Neural cell (in vitro differentiated cells): Measurements from ENCODE around the gene LRRC18. TPM values are rescaled to one million over a fixed set of nuclear protein-coding genes. Genes with fewer than 3 reads are reported as not detected.

Source experiments
- H2AFZ ChIP-seq: fragments of 200-600, 300-800 bp; sonication (generic), shearing (Covaris generic); 2 replicates; pipeline ENCODE4 v1.6.0; 2014; ENCODE audit warnings: low read depth, mild to moderate bottlenecking, antibody characterized with exemption, low read length, moderate library complexity
- H3F3A ChIP-seq: fragments of 200-600 bp; shearing (Covaris generic); 2 replicates; pipeline ENCODE4 v1.6.1; 2016; ENCODE audit warnings: mild to moderate bottlenecking, moderate library complexity, mixed read lengths, antibody characterized with exemption, low read length; ENCODE audit not compliant: insufficient read depth, poor library complexity, severe bottlenecking
- H3K27ac ChIP-seq: fragments of 200-600, 300-800 bp; sonication (generic), shearing (Covaris generic); 2 replicates; pipeline ENCODE4 v1.5.1; 2014; ENCODE audit warnings: mild to moderate bottlenecking, low read length, moderate library complexity
- H3K27me3 ChIP-seq: fragments of 300-800, 200-600 bp; sonication (generic), shearing (Covaris generic); 2 replicates; pipeline ENCODE4 v1.6.0; 2014; ENCODE audit warnings: mild to moderate bottlenecking, low read depth, low read length, moderate library complexity; ENCODE audit not compliant: insufficient read depth
- H3K36me3 ChIP-seq: fragments of 300-800, 200-600 bp; sonication (generic), shearing (Covaris generic); 2 replicates; pipeline ENCODE4 v1.5.1; 2014; ENCODE audit warnings: mild to moderate bottlenecking, antibody characterized with exemption, low read length, moderate library complexity; ENCODE audit not compliant: insufficient read depth
- H3K4me2 ChIP-seq: fragments of 300-800, 200-600 bp; sonication (generic), shearing (Covaris generic); 2 replicates; pipeline ENCODE4 v1.6.0; 2014; ENCODE audit warnings: mild to moderate bottlenecking, low read length
- H3K4me3 ChIP-seq: fragments of 300-800, 200-600 bp; sonication (generic), shearing (Covaris generic); 2 replicates; pipeline ENCODE4 v1.5.1; 2014; ENCODE audit warnings: mild to moderate bottlenecking, low read length, moderate library complexity
- H3K79me2 ChIP-seq: fragments of 200-600 bp; shearing (Covaris generic); replicated peaks from 2 replicates; pipeline ENCODE4 v1.6.0; 2014; ENCODE audit warnings: mild to moderate bottlenecking, low read length, moderate library complexity; ENCODE audit not compliant: insufficient read depth
- H3K9ac ChIP-seq: fragments of 300-800, 200-600 bp; sonication (generic), shearing (Covaris generic); 2 replicates; pipeline ENCODE4 v1.6.1; 2016; ENCODE audit warnings: mild to moderate bottlenecking, low read length, mixed read lengths
- H3K9me2 ChIP-seq: fragments of 200-600 bp; shearing (Covaris generic); 2 replicates; pipeline ENCODE4 v1.6.1; 2016; ENCODE audit warnings: mild to moderate bottlenecking, low read length, mixed read lengths; ENCODE audit not compliant: insufficient read depth
- H3K9me3 ChIP-seq: fragments of 200-600, 300-800 bp; sonication (generic), shearing (Covaris generic); 2 replicates; pipeline ENCODE4 v1.6.1; 2016; ENCODE audit warnings: mild to moderate bottlenecking, mixed run types, low read length, moderate library complexity, mixed read lengths
- H4K20me1 ChIP-seq: fragments of 200-600 bp; shearing (Covaris generic); 2 replicates; pipeline ENCODE4 v1.6.1; 2016; ENCODE audit warnings: mild to moderate bottlenecking, mixed run types; ENCODE audit not compliant: insufficient read depth
- CTCF ChIP-seq: fragments of 450-650 bp; IDR thresholded peaks from 2 replicates; pipeline ENCODE4 v1.5.1; 2014; ENCODE audit warnings: antibody characterized with exemption, mild to moderate bottlenecking, moderate library complexity; ENCODE audit not compliant: poor library complexity, severe bottlenecking
- EP300 ChIP-seq: fragments of 450-650 bp; conservative IDR thresholded peaks from 2 replicates; pipeline ENCODE4 v1.6.1; 2014; ENCODE audit warnings: antibody characterized with exemption, mild to moderate bottlenecking, moderate library complexity; ENCODE audit not compliant: poor library complexity, severe bottlenecking
- EZH2 ChIP-seq: fragments of 200-600, 300-800 bp; shearing (Covaris generic), sonication (generic); IDR thresholded peaks from 2 replicates; pipeline ENCODE4 v1.6.1; 2014; ENCODE audit warnings: antibody characterized with exemption, low read length, borderline replicate concordance, mild to moderate bottlenecking; ENCODE audit not compliant: insufficient read depth, poor library complexity, severe bottlenecking
- MXI1 ChIP-seq: fragments of 450-650 bp; conservative IDR thresholded peaks from 2 replicates; pipeline ENCODE4 v1.6.1; 2014; ENCODE audit warnings: antibody characterized with exemption, mild to moderate bottlenecking; ENCODE audit not compliant: poor library complexity, severe bottlenecking
- POLR2AphosphoS5 ChIP-seq: IDR thresholded peaks from 2 replicates; pipeline ENCODE4 v1.6.1; 2012
- RAD21 ChIP-seq: fragments of 450-650 bp; conservative IDR thresholded peaks from 2 replicates; pipeline ENCODE4 v1.6.1; 2014; ENCODE audit warnings: antibody characterized with exemption, mild to moderate bottlenecking, moderate library complexity
- REST ChIP-seq: IDR thresholded peaks from 2 replicates; pipeline ENCODE4 v1.6.1; 2012; ENCODE audit warnings: borderline replicate concordance
- SMC3 ChIP-seq: fragments of 450-650 bp; conservative IDR thresholded peaks from 2 replicates; pipeline ENCODE4 v1.6.1; 2014; ENCODE audit warnings: antibody characterized with exemption, mild to moderate bottlenecking, moderate library complexity; ENCODE audit not compliant: poor library complexity
- TAF1 ChIP-seq: IDR thresholded peaks from 2 replicates; pipeline ENCODE4 v1.6.1; 2012; ENCODE audit warnings: low read depth
- polyA plus RNA-seq: library from polyadenylated mRNA; depleted of rRNA; stranded (reverse); fragments of >200 nt; gene quantifications from 2 replicates; pipeline ENCODE4 v1.2.3, GENCODE V29; 2014

The LRRC18 gene
- polyA plus RNA-seq, 1 donor from 2014 or later = not detected

GRCh38 chr10:48943096-48943495 lies 3.5 kb upstream of the LRRC18 start:
- no peak overlapping the region for H3K27ac ChIP-seq
- TF ChIP-seq EZH2 (no peak), RAD21 (no peak), REST (no peak), CTCF (no peak), MXI1 (no peak), POLR2AphosphoS5 (no peak), TAF1 (no peak), EP300 (no peak)
- no peaks in the 10 kb centered on the region for H3K79me2 ChIP-seq

GRCh38 chr10:48941427-48942075 lies 1.9 kb upstream of the LRRC18 start:
- Histone ChIP-seq H3K27me3 (no peaks in the 10 kb centered on the region), H3K9me2 (no peaks in the 10 kb centered on the region), H3K4me3 (no peak overlapping the region), H3K4me2 (no peak overlapping the region), H3K79me2 (no peaks in the 10 kb centered on the region), H3K36me3 (no peaks in the 10 kb centered on the region), H3F3A (no peaks in the 10 kb centered on the region), H3K27ac (no peak overlapping the region), H2AFZ (no peak overlapping the region), H3K9ac (no peak overlapping the region), H4K20me1 (no peaks in the 10 kb centered on the region), H3K9me3 (no peaks in the 10 kb centered on the region)
- no peak for TF ChIP-seq RAD21
- TF ChIP-seq MXI1 = no peak
- no peak for TF ChIP-seq POLR2AphosphoS5
- no peak for TF ChIP-seq REST
- TF ChIP-seq CTCF = no peak
- no peak for TF ChIP-seq EP300
- TF ChIP-seq EZH2 = no peak
- TF ChIP-seq SMC3 = no peak
- TF ChIP-seq TAF1 = no peak

More at GRCh38 chr10:48943096-48943495, 3.5 kb upstream of the LRRC18 start:
- Histone ChIP-seq H3K27me3 (no peaks in the 10 kb centered on the region), H2AFZ (no peak overlapping the region), H4K20me1 (no peaks in the 10 kb centered on the region), H3K9me2 (no peaks in the 10 kb centered on the region), H3K9ac (no peak overlapping the region), H3K36me3 (no peaks in the 10 kb centered on the region), H3K4me3 (no peak overlapping the region), H3K4me2 (no peak overlapping the region), H3K9me3 (no peaks in the 10 kb centered on the region), H3F3A (no peaks in the 10 kb centered on the region)
